MM.1S (cell line): Measurements from ENCODE around the gene FAM120A.

Experiments
- CTCF ChIP-seq: fragments of 300-600 bp; sonication (generic); IDR thresholded peaks from 2 replicates; pipeline ENCODE4 v1.5.1; 2016; ENCODE audit warnings: antibody characterized with exemption, low read length, mixed read lengths
- EZH2 ChIP-seq: fragments of 300-600 bp; sonication (generic); optimal IDR thresholded peaks from 2 replicates; pipeline ENCODE3; 2017; ENCODE audit warnings: low read depth, mild to moderate bottlenecking, antibody characterized with exemption, low read length, mixed read lengths
- EZH2phosphoT487 ChIP-seq: fragments of 300-600 bp; sonication (generic); IDR thresholded peaks from 2 replicates; pipeline ENCODE4 v1.6.1; 2018; ENCODE audit warnings: antibody characterized with exemption, low read length

DNA sequence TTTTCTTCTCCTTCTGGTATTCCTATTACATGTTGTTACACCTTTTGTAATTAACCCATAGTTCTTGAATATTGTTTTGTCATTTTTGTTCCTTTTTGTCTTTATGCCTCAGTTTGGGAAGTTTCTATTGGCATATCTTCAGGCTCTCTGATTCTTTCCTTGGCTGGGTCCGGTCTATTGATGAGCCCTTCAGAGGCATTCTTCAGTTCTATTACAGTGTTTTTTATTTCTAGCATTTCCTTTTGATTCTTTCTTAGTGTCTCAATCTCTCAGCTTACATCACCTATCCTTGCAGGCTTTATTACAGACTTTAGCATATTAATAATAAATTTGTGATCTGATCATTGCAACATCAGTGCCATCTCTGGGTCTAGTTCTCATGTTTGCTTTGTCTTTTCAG, 158.7 kb downstream of the FAM120A start:
- no peak for TF ChIP-seq EZH2phosphoT487
- no peak for TF ChIP-seq CTCF
- TF ChIP-seq EZH2 = no peak
